GM23248 (cell line): Measurements from ENCODE around the gene CHAC1. TPM values are rescaled to one million over a fixed set of nuclear protein-coding genes. Genes with fewer than 3 reads are reported as not detected.

Experiments used
- DNase-seq: peaks from one replicate; pipeline ENCODE4 v3.0.0-alpha.2; 2015
- H2AFZ ChIP-seq: fragments of 200-600 bp; sonication (generic); 2 replicates; pipeline ENCODE4 v1.6.1; 2016; ENCODE audit warnings: antibody characterized with exemption
- H3F3A ChIP-seq: fragments of 200-600 bp; sonication (generic); 2 replicates; pipeline ENCODE4 v1.6.1; 2016; ENCODE audit warnings: mild to moderate bottlenecking, antibody characterized with exemption, mixed run types; ENCODE audit not compliant: insufficient read depth
- H3K27ac ChIP-seq: fragments of 200-600 bp; sonication (generic); 2 replicates; pipeline ENCODE4 v1.5.1; 2016; ENCODE audit warnings: mild to moderate bottlenecking
- H3K27me3 ChIP-seq: fragments of 200-600 bp; sonication (generic); replicated peaks from 2 replicates; pipeline ENCODE4 v1.6.1; 2016; ENCODE audit warnings: mild to moderate bottlenecking; ENCODE audit not compliant: insufficient read depth
- H3K36me3 ChIP-seq: fragments of 200-600 bp; sonication (generic); 2 replicates; pipeline ENCODE4 v1.6.1; 2016; ENCODE audit warnings: low read depth, mild to moderate bottlenecking
- H3K4me1 ChIP-seq: fragments of 200-600 bp; sonication (generic); 2 replicates; pipeline ENCODE4 v1.6.1; 2016; ENCODE audit warnings: mild to moderate bottlenecking; ENCODE audit not compliant: insufficient read depth
- H3K4me2 ChIP-seq: fragments of 200-600 bp; sonication (generic); one replicate; pipeline ENCODE4 v1.6.1; 2016; ENCODE audit warnings: mild to moderate bottlenecking; ENCODE audit not compliant: unreplicated experiment
- H3K4me3 ChIP-seq: fragments of 200-600 bp; sonication (generic); 2 replicates; pipeline ENCODE4 v1.5.1; 2016; ENCODE audit warnings: mild to moderate bottlenecking
- H3K79me2 ChIP-seq: fragments of 200-600 bp; sonication (generic); 2 replicates; pipeline ENCODE4 v1.6.1; 2016; ENCODE audit warnings: mild to moderate bottlenecking; ENCODE audit not compliant: insufficient read depth
- H3K9ac ChIP-seq: fragments of 200-600 bp; sonication (generic); 2 replicates; pipeline ENCODE4 v1.6.1; 2016; ENCODE audit warnings: mild to moderate bottlenecking
- H3K9me2 ChIP-seq: fragments of 200-600 bp; sonication (generic); 2 replicates; pipeline ENCODE4 v1.6.1; 2016; ENCODE audit warnings: mixed run types, mild to moderate bottlenecking, moderate library complexity; ENCODE audit not compliant: insufficient read depth
- H3K9me3 ChIP-seq: fragments of 200-600 bp; sonication (generic); one replicate; pipeline ENCODE4 v1.6.1; 2017; ENCODE audit warnings: low read depth
- H4K20me1 ChIP-seq: fragments of 200-600 bp; sonication (generic); 2 replicates; pipeline ENCODE4 v1.6.0; 2016; ENCODE audit not compliant: insufficient read depth
- EZH2 ChIP-seq: fragments of 200-600 bp; sonication (generic); IDR thresholded peaks from 2 replicates; pipeline ENCODE4 v1.6.1; 2018; ENCODE audit warnings: antibody characterized with exemption, mild to moderate bottlenecking; ENCODE audit not compliant: insufficient read depth, poor library complexity, severe bottlenecking
- EZH2phosphoT487 ChIP-seq: fragments of 200-600 bp; sonication (generic); IDR thresholded peaks from 2 replicates; pipeline ENCODE4 v1.6.1; 2018; ENCODE audit warnings: antibody characterized with exemption, moderate library complexity, mild to moderate bottlenecking, low read depth; ENCODE audit not compliant: insufficient read depth
- WGBS, 2 experiments: methylation state at CpG; one replicate each; pipeline ENCODE4 v1.1.6; 2015 to 2017; ENCODE audit warnings: low lambda C conversion rate in 2 of 2, low coverage in 1 of 2; ENCODE audit errors: missing lambda C conversion rate in 2 of 2; 5-methylcytosine and 5-hydroxymethylcytosine counted together
- in situ Hi-C: fragments of 300-500 bp; cut with MboI; formaldehyde crosslinking; loops from 2 replicates; pipeline ENCODE4 v1.15.0; 2020
- polyA plus RNA-seq: library from polyadenylated mRNA; unstranded; fragments of >200 nt; fragmentation: Nextera tagmentation; extraction: Ambion mirVana; gene quantifications from 2 replicates; pipeline ENCODE4 v1.2.1, GENCODE V29; 2016
- total RNA-seq: library from RNA; depleted of rRNA; stranded (reverse); fragments of >200 nt; shearing (Covaris generic); gene quantifications from 2 replicates; pipeline ENCODE4 v1.2.3, GENCODE V29; 2014

CHAC1 gene
- total and polyA plus RNA-seq, 2 experiments from 2014 or later = 43.8 to 74.4 TPM

DNA sequence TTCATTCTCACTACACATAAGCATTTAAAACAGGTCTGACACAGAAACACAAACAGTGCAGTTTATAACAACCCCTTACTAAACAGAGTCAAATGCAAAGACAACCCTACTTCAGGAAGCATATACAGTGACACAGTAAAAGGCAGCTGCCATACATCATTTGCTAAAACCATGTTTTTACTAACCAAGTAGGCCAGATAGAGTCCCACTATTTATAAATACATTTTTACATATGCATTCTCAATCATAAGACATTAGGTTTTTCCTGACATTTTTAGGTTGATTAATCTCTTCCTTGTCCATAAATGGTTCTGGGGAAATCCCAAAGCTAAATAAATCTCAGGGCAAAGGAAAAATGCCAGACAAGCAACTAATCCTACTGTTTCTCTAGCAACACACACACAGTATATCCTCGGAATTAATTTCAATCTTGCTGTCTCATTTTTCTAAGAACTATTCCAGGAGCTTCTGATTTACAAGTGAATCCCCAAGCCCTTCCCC, 39.0 kb downstream of the CHAC1 start:
- in situ Hi-C loops = no loop called here
- Histone ChIP-seq H4K20me1 (no peaks in the 10 kb centered on the region), H2AFZ (no peak overlapping the region), H3K9me3 (no peaks in the 10 kb centered on the region), H3K4me1 (no peaks in the 10 kb centered on the region; the same call in 1 of the 2 replicates), H3K27ac (peak overlapping the region; percentile 30), H3K36me3 (peaks cover 35% of the 10 kb centered on the region), H3K9ac (no peak overlapping the region), H3K4me2 (no peak overlapping the region), H3K27me3 (no peaks in the 10 kb centered on the region), H3K9me2 (no peaks in the 10 kb centered on the region), H3K4me3 (no peak overlapping the region), H3K79me2 (no peaks in the 10 kb centered on the region), H3F3A (peaks cover 20% of the 10 kb centered on the region)
- WGBS, 2 experiments = 40 to 67% methylated on average over 1 of the region's 1 CpG
- TF ChIP-seq EZH2phosphoT487 (no peak), EZH2 (no peak)
- DNase-seq = peak; percentile 21

DNA sequence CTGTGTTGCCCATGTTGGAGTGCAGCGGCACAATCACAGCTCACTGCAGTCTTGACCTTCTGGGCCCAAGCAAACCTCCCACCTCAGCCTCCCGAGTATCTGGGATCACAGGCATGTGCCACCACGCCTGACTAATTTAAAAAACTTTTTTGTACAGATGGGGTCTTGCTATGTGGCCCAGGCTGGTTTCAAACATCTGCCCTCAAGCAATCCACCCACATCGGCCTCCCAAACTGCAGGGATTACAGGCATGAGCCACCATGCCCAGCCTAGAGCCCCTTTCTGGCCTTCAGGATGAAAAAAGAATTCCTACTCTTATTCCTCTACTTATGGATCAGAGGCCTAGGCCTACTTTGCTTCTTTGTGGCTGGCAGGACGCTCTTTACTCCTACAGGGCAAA, 39.6 kb downstream of the CHAC1 start:
- Histone ChIP-seq H3K4me3 (no peak overlapping the region), H3K4me1 (no peaks in the 10 kb centered on the region; the same call in 1 of the 2 replicates), H3K4me2 (no peak overlapping the region), H3F3A (peaks cover 15% of the 10 kb centered on the region), H3K9me2 (no peaks in the 10 kb centered on the region), H3K27me3 (no peaks in the 10 kb centered on the region), H4K20me1 (no peaks in the 10 kb centered on the region), H2AFZ (no peak overlapping the region), H3K36me3 (peaks cover 36% of the 10 kb centered on the region), H3K9me3 (no peaks in the 10 kb centered on the region), H3K79me2 (no peaks in the 10 kb centered on the region), H3K9ac (no peak overlapping the region), H3K27ac (peak overlapping the region; percentile 30)
- WGBS, 2 experiments = 74 to 78% methylated on average over 5 of the region's 5 CpGs
- in situ Hi-C loops = no loop called here
- DNase-seq = no peak
- TF ChIP-seq EZH2phosphoT487 (no peak), EZH2 (no peak)

DNA sequence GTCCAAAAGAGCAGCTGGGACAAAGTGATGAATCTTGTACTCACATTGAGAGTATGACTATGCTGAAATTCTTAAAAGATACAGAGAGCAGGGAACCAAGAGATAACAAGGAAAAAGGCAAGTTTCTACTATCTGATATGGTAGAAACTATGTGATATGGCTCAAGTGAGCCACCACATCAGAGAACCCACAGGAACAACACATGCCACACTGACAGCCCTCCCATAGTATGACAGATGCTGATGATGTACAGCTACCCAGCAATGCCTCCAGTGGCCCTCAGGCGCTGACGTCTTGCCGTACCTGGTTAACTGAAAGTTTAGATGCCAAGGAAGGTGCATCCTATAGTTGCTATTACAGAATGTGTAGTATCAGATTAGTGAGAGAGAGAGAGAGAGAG, 42.4 kb downstream of the CHAC1 start:
- Histone ChIP-seq H3K36me3 (peaks cover 27% of the 10 kb centered on the region), H4K20me1 (no peaks in the 10 kb centered on the region), H3K27me3 (no peaks in the 10 kb centered on the region), H3K4me3 (no peak overlapping the region), H3K9ac (no peak overlapping the region), H3K9me2 (no peaks in the 10 kb centered on the region), H3K4me2 (no peak overlapping the region), H3K79me2 (0 out of 2 replicates have a peak, but pooled peaks cover 5% of the 10 kb centered on the region), H2AFZ (no peak overlapping the region), H3K4me1 (peaks cover 15% of the 10 kb centered on the region), H3K9me3 (no peaks in the 10 kb centered on the region), H3F3A (peaks cover 21% of the 10 kb centered on the region), H3K27ac (no peak overlapping the region)
- 98% methylated on average over 3 of the region's 3 CpGs for WGBS, 2 experiments
- in situ Hi-C loops = no loop called here
- no peak for TF ChIP-seq EZH2phosphoT487
- no peak for TF ChIP-seq EZH2
- no peak for DNase-seq

DNA sequence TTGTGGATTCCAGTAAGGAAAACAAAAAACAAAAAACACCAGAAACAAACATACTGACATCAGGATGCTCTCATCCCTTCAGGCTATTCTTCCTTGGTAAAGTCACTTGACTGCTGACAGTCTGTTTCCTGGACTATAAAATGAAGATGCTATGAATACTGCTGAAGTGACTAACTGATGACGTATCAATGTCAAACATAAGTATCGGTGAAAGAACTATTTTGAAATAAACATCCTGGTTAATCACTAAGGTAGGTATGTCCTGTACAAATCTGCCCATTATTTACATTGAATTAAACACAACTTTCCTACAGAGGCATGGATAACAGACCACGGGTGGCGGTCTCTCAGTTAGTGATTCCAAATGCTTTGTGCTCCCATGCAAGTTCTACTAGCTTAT, 45.9 kb downstream of the CHAC1 start:
- Histone ChIP-seq H3K4me2 (peak overlapping the region; percentile 49), H3K9ac (0 out of 2 replicates have a peak overlapping the region, but pooled peaks have one; percentile 6), H3F3A (peaks cover 8% of the 10 kb centered on the region; the same call in 1 of the 2 replicates), H4K20me1 (no peaks in the 10 kb centered on the region), H3K36me3 (peaks cover 31% of the 10 kb centered on the region), H2AFZ (no peak overlapping the region), H3K4me3 (no peak overlapping the region), H3K9me2 (no peaks in the 10 kb centered on the region), H3K79me2 (0 out of 2 replicates have a peak, but pooled peaks cover 5% of the 10 kb centered on the region), H3K27me3 (no peaks in the 10 kb centered on the region), H3K27ac (peak overlapping the region; percentile 56), H3K4me1 (peaks cover 15% of the 10 kb centered on the region), H3K9me3 (no peaks in the 10 kb centered on the region)
- WGBS, 2 experiments = 50 to 58% methylated on average over 4 of the region's 4 CpGs
- in situ Hi-C loops = no loop called here
- peak; percentile 87 for DNase-seq
- TF ChIP-seq EZH2phosphoT487 (no peak), EZH2 (no peak)
